H1 (cell line): ENCODE results near the gene ACSF3.

Experiments
- CHD1 ChIP-seq: IDR thresholded peaks from 2 replicates; pipeline ENCODE4 v1.6.1; 2012; ENCODE audit warnings: low read depth, low read length, improper control_type of control experiment
- CTBP2 ChIP-seq: IDR thresholded peaks from 2 replicates; pipeline ENCODE4 v1.7.0; 2011; ENCODE audit warnings: borderline replicate concordance, mild to moderate bottlenecking, moderate library complexity, mixed read lengths, low read length; ENCODE audit not compliant: insufficient read depth, insufficient read length
- CTCF ChIP-seq, 3 experiments: IDR thresholded peaks; 1 replicate in 2 of 3; 2 replicates in 1 of 3; pipeline versions ENCODE4 v1.5.1 to v1.6.1; 2011; ENCODE audit warnings: low read length in 3 of 3, mild to moderate bottlenecking in 3 of 3, inconsistent platforms in 2 of 3, low read depth in 1 of 3, moderate library complexity in 1 of 3; ENCODE audit not compliant: insufficient read depth in 1 of 3; ENCODE audit errors: control extremely low read depth in 1 of 3
- EZH2 ChIP-seq: fragments of 200-600 bp; sonication (generic); IDR thresholded peaks from 2 replicates; pipeline ENCODE4 v1.7.1; 2012; ENCODE audit warnings: low read depth, mild to moderate bottlenecking, moderate library complexity, low read length, inconsistent platforms; ENCODE audit not compliant: severe bottlenecking
- POLR2A ChIP-seq, 2 experiments: IDR thresholded peaks; 1 replicate in 1 of 2; 2 replicates in 1 of 2; pipeline ENCODE4 v1.6.1; 2011; ENCODE audit warnings: low read depth in 2 of 2, low read length in 2 of 2, mild to moderate bottlenecking in 2 of 2; ENCODE audit errors: control extremely low read depth in 1 of 2
- POLR2AphosphoS5 ChIP-seq: IDR thresholded peaks from 2 replicates; pipeline ENCODE4 v1.6.1; 2011; ENCODE audit warnings: low read depth, low read length
- SRF ChIP-seq: IDR thresholded peaks from 2 replicates; pipeline ENCODE4 v1.6.1; 2011; ENCODE audit warnings: mild to moderate bottlenecking, low read depth, low read length, moderate library complexity
- TAF1 ChIP-seq: IDR thresholded peaks from 2 replicates; pipeline ENCODE4 v1.6.1; 2011; ENCODE audit warnings: mild to moderate bottlenecking, low read depth, low read length
- USF2 ChIP-seq: IDR thresholded peaks from 2 replicates; pipeline ENCODE4 v1.6.1; 2011; ENCODE audit warnings: low read length, improper control_type of control experiment

GRCh38 chr16:89159066-89159849 lies 65.6 kb downstream of the ACSF3 start:
- TF ChIP-seq POLR2AphosphoS5 (no peak), CTCF (IDR thresholded peaks at IDR 0.05; ENCODE audit: control extremely low read depth in 1 of 3, insufficient read depth in 1 of 3, low read depth in 1 of 3, low read length in 3 of 3) (no peak), POLR2A (IDR thresholded peaks at IDR 0.05; ENCODE audit: control extremely low read depth in 1 of 2, low read depth in 2 of 2, low read length in 2 of 2) (no peak), TAF1 (no peak), CHD1 (no peak), CTBP2 (no peak), EZH2 (no peak), USF2 (no peak), SRF (no peak)
